HG03060 (cell line): ENCODE measurements around the gene FKBP2.
A peak's percentile ranks its signal among the peaks of the same experiment; 100 is the strongest.

ENCODE experiments used
- ATAC-seq: cut with Tn5 transposase; IDR thresholded peaks from one replicate; pipeline ENCODE4 v1.9.1; 2021; ENCODE audit warnings: low read depth, moderate number of reproducible peaks; ENCODE audit not compliant: unreplicated experiment

FKBP2 gene

GRCh38 chr11:64278576-64279190 lies 37.8 kb downstream of the FKBP2 start:
- no peak for ATAC-seq

DNA sequence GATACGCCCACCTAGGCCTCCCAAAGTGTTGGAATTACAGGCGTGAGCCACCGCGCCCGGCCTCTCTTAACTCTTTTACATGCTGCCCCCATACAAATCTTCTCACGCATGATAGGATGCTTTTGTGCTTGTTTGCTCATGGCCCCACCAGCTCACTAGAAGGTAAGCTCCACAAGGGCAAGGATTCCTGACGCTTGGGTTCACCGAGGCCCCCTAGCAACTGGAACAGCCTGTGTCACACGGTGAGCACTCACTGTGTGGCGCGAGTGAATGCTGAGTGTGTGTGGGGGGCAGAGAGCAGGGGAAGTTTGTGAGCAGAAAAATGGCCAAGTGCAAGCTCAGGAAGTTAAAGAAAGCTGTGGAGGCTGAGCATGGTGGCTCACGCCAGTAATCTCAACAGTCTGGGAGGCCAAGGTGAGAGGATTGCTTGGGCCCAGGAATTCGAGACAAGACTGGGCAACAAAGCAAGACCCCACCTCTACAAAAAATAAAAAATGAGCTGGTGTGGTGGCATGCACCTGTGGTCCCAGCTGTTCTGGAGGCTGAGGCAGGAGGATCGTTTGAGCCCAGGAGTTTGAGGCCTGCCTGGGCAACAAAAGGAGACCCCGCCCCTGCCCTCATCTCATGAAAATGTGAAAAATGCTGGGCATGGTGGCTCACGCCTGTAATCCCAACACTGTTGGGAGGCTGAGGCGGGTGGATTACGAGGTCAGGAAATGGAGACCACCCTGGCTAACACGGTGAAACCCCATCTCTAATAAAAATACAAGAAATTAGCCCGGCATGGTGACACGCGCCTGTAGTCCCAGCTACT lies 41.3 kb downstream of the FKBP2 start:
- ATAC-seq, result no peak

- ATAC-seq, result no peak
These were observed 42.2 kb downstream of the FKBP2 start for GRCh38 chr11:64283092-64283491.

DNA sequence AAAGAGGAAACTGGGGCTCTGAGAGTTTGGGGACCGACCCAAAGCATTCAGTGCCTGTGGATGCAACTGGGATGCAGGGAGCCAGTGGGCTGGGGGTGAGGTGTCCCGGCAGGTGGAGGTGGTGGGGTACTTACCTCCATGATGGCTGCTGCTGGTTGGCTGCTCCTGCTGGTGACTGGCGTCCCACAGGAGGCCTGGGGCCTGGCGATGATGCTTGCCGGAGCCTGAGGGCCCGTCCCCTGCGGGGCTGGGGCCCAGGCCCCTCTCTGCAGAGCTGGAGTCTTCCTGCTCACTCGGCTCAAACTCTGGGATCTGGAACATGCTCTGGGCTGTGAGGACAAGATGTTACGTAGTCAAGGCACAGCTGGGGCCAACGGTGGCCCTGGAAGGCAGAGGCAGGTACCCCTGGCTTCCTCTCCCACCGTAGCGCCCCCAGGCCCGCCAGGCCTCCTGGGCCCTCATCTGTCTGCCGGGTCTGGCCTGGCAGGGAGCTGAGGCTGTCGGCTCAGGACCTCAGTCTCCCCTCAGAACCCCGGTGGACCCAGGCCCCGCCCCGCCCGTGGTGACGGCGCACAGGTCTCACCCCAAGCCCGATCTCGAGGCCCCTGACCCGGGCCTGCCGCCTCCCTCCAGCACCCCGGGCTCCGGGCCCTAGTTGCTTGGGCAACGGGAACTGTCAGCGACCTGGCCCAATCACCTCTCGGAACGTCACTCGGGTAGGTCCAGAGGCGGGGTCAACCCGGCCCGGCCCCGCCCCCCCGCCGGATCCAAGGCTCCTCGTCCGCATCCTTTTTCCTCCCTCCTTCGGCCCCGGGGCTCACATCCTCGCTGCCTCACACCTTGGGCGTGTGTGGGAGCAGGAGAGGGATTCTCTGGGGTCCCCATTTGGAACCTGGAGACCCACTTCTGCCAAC lies 43.4 kb downstream of the FKBP2 start, which contains the start of gene BAD:
Gene BAD (minus strand): TSS at position 618 of the 914 bp plus-strand sequence. CDS start 297 bp downstream, at position 321.
- peak; percentile 42 for ATAC-seq

GRCh38 chr11:64284962-64285884 lies 44.3 kb downstream of the FKBP2 start, which contains the start of gene GPR137:
TSS of gene GPR137 (plus strand) at chr11:64285848. CDS start at chr11:64286525, 677 bp downstream.
- ATAC-seq, result peak; percentile 33

- no peak for ATAC-seq
These were observed 45.2 kb downstream of the FKBP2 start for GRCh38 chr11:64285885-64286800.

- ATAC-seq, result no peak
These were observed 45.9 kb downstream of the FKBP2 start for GRCh38 chr11:64286801-64287159.

DNA sequence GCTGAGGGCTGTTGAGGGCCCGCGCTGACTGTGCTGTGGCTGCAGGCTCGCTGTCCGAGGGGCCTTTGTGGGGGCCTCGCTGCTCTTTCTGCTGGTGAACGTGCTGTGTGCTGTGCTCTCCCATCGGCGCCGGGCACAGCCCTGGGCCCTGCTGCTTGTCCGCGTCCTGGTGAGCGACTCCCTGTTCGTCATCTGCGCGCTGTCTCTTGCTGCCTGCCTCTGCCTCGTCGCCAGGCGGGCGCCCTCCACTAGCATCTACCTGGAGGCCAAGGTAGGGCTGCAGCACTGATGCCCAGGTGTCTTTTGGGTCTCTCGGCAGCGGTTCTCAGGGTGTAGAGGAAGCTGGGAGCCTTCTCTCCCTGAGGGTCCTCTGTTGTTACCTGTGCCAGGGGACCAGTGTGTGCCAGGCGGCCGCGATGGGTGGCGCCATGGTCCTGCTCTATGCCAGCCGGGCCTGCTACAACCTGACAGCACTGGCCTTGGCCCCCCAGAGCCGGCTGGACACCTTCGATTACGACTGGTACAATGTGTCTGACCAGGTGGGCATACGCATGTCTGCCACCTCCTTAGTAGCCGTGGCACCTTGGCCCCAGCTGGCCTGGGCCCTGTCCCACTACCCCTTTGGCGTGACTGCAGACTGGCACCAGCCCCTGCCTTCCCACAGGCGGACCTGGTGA lies 46.9 kb downstream of the FKBP2 start:
- ATAC-seq, result no peak

DNA sequence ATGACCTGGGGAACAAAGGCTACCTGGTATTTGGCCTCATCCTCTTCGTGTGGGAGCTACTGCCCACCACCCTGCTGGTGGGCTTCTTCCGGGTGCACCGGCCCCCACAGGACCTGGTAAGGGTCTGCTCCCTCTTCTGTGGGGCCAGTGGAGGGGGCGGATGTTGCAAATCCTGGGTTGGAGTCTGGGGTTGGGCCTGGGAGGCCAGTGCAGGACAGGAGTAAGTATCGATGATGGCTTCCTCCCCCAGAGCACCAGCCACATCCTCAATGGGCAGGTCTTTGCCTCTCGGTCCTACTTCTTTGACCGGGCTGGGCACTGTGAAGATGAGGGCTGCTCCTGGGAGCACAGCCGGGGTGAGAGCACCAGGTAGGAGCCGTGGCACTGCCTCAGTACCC lies 47.5 kb downstream of the FKBP2 start:
- no peak for ATAC-seq

GRCh38 chr11:64289002-64289564 lies 48.2 kb downstream of the FKBP2 start:
- ATAC-seq, result no peak

DNA sequence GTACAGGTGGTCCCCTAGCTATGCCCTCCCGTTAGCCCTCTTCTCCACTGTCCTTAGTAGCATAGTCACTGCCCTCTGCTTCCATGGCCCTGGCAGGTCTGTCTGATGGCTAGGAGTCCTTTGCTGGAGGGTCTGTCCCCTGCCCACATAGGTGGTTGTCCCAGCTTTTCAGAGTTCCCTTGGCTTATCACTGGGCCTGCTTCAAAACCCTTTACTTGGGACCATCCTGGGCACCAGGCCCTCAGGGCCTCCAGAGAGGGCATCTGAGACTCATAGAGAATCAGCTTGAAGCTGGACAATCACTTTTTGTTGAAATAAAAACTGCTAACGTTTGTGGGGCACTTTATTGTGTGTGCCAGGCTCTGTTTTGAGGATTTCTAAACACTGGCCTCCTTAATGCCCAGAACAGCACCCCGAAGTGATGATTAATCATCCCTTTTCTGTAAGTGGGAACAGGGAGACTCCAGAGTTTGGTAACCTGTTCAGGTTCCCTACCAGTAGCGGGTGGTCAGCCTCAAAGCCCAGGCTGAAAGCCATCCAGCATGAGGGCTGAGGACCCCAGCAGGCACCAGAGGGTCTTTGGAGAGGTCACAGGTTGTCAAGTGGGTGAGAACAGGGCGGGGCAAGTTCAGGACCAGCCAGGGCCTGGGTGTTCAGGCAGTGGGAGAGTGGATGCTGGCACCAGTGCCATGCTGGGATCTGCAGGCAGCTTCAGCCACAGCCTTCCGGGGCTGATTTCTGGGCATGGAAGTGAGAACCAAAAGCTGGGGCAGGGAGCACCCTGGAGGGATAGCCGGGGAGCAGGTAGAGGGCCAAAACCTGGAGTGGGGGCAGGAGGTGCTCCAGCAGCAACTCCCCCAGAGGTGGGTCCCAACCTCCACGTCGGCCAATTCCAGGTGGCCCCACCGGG lies 49.7 kb downstream of the FKBP2 start:
- ATAC-seq, result no peak

GRCh38 chr11:64291262-64291751 lies 50.4 kb downstream of the FKBP2 start, which contains the start of gene KCNK4:
TSS of gene KCNK4 (plus strand) at chr11:64291302. CDS start at chr11:64293019, 1,717 bp downstream.
- no peak for ATAC-seq

DNA sequence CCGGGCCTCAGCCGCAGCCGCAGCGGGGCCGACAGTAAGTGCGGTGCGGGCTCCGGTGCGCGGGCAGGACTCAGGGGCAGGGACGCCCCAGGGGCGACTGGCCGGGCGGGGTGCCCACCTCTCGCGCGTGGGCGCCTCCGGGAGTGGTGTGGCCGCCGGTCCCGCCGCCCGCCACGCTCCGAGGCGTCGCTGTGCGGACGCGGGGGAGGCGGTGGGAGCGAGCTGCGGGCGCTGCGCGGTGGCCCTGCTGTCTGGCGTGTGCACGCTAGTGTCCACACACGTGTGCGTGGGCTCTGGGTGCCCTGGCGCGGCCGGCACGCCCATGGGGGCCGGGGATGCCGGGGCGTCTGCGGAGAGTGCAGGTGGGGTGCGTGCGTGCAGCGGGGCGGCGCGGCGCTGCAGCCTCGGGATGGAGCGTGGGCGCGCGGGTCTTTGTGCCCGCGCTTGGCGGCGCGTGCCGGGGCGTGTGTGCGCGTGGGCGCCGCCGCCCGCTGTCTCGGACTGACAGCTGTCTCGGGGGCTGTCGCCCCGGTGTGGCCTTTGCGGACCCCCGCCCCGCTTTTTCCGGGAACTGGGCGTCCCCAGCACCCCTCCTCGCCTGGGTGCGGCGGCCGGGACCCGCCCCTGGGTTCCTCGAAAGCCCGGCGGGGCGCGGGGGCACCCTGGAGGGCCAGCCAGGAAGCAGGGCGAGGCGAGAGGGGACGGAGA lies 51.0 kb downstream of the FKBP2 start:
- ATAC-seq, result no peak

GRCh38 chr11:64292460-64293254 lies 51.8 kb downstream of the FKBP2 start:
- no peak for ATAC-seq
